HG03064 (cell line): Measurements from ENCODE around the gene CDKN1A.
"Not testable (repeated sequence)": the region's sequence is repeated elsewhere in the genome, so short reads cannot be mapped to it uniquely, and the experiment has no call there.

Experiments
- ATAC-seq: cut with Tn5 transposase; IDR thresholded peaks from one replicate; pipeline ENCODE4 v1.9.1; 2021; ENCODE audit warnings: low read depth; ENCODE audit not compliant: unreplicated experiment

CDKN1A gene

GRCh38 chr6:36692861-36693702 lies 14.6 kb downstream of the CDKN1A start:
- ATAC-seq, result no peak

GRCh38 chr6:36694616-36695015 lies 16.1 kb downstream of the CDKN1A start:
- no peak for ATAC-seq

DNA sequence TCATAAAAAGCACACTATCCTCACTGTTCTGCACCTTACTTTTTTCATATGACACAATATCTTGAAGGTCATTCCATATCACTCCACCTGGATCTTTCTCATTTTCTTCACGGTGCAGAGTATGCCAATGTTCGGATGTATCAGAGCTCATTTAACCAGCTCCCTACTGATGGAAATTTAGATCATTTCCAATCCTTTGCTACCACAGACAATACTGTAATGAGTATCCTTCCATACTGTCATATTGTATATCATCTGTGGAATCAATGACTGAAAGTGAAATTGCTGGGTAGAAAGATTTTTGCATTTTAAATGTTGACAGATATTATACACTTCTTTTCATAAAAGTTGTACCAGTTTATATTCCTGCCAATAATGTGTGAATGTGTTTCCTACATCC lies 16.9 kb downstream of the CDKN1A start:
- ATAC-seq, result no peak

DNA sequence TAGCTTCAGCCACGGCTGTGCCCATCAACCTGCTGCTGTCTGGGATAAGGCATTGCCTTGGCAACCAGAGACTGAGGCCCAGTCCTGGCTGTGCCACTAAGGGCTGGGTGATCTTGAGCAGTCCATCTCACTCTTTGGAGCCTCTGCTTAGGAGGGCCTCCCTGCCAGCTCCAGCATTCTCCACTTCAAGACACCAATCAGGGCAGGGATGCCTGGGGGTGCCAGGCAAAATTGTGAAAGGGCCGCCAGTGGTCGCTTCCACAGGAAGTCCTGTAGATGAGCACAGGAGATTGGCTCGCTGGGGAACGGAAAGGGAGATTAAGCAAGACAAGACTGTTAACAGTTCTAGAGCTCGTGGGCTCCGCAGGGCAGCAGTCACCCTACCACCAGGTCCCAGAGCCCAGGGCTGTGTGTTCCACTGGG lies 19.0 kb downstream of the CDKN1A start, which contains the start of gene RAB44:
RAB44 (plus strand) TSS at position 346 of the 423 bp plus-strand sequence. CDS start 6,410 bp downstream, outside the sequence.
- no peak for ATAC-seq

DNA sequence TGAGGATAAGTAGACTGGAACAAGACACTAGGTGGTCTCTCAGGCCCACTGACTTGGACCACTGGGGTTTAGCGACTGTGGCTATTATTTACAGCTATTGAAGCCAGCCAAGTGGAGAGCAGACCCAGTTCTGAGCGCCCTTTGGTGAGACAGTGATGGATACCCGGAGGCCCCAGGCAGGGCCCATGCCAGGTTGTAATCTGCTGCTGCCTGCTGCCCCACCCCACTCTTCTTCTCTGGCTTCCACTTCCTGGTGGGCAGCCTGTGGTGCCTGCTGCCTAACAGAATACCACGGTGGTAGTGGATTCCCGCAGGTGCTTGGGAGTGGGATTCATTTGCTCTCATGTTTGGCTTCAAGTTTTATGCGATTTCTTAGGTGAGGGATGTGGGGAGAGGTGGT lies 19.7 kb downstream of the CDKN1A start:
- ATAC-seq, result no peak

DNA sequence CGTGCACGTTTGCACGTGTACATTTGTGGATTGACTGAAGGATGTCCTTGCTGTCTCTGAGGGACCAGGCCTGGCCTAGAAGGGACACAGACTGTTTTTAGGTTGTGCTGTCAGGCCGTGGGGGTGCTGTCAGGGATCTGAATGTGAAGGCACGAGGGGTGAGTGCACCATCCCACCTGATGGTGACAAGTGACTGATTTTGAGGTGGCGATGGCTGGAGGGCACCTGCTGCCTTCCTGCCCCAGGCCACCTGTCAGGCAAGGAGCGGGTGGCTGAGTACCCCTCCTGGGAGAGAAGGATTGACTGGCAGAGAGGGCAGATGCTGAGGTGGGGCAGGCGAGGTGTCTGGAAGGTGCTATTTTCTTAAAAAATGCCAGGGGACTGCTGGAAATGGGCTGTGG lies 20.4 kb downstream of the CDKN1A start:
- ATAC-seq, result no peak

- no peak for ATAC-seq
These were observed 20.8 kb downstream of the CDKN1A start for GRCh38 chr6:36699348-36699747.

- ATAC-seq, result no peak
These were observed 21.7 kb downstream of the CDKN1A start for GRCh38 chr6:36700071-36700812.

- ATAC-seq, result no peak
These were observed 22.3 kb downstream of the CDKN1A start for GRCh38 chr6:36700831-36701230.

DNA sequence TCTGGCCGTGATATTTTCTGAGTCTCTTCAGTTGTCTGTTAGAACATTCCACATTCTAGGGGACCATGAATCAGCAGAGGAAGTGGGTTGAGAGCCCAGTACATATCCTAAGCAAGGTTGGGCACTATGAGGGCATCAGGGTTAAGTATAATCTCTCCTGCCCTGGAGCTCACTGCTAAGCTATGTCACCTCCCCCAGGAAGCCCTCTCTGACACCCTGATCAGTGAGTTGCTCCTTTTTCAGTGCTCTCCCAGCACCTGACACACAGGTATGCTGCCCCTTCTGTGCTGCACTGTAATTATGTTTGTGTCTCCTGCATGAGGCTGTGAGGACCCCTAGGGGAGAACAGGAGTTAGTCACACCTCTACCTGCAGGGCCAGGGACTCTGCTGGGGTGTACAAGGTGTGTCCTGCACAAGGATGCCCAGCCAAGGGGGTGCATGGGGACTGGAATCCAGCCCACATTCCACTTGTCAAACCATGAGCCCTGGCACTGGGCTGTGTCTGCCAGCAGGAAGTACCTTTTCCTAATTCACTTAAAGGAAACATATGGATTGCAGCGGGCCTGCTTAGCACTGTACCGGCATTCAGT lies 23.0 kb downstream of the CDKN1A start:
- ATAC-seq, result no peak

DNA sequence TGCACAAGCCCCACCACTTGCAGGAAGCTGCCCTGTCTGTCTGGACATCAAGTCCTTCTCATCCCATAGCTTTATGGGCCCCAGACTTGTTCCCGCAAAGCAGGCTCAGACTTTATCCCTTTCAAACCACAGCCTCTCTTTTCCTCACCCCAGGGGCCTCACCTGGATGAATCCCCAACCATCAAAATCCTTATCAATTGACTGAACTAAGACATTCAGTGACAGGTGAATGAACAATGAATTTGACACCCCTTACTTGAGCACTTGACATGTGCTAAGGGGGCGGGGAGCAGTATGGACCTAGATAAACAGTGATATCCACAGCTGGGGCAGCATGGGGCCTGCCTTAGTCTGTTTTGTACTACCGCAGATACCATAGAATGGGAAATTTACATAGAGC lies 24.1 kb downstream of the CDKN1A start:
- no peak for ATAC-seq

DNA sequence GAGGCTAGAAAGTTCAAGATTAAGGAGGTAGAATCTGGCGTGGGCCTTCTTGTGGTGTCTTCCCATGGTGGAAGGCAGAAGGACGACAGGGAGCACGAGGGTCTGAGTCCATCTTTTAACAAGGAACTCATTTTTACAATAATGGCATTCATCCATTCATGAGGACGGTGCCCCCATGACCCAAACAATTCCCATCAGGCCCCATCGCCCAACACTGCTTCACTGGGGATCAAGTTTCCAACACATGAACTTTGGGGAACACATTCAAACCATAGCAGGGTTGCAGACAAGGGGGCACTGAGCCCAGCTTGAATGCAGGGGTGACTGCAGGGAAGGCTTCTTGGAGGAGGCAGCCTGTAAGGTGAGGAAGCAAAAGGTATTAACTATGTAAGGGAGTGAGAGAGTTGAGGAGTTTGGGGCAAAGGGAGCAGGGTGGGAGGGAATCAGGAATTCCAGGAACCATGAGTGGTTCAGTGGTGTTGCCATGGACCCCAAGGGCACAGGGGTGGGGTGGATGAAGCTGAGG lies 24.6 kb downstream of the CDKN1A start:
- ATAC-seq, result no peak

- ATAC-seq, result no peak
These were observed 25.5 kb downstream of the CDKN1A start for GRCh38 chr6:36703982-36704381.

DNA sequence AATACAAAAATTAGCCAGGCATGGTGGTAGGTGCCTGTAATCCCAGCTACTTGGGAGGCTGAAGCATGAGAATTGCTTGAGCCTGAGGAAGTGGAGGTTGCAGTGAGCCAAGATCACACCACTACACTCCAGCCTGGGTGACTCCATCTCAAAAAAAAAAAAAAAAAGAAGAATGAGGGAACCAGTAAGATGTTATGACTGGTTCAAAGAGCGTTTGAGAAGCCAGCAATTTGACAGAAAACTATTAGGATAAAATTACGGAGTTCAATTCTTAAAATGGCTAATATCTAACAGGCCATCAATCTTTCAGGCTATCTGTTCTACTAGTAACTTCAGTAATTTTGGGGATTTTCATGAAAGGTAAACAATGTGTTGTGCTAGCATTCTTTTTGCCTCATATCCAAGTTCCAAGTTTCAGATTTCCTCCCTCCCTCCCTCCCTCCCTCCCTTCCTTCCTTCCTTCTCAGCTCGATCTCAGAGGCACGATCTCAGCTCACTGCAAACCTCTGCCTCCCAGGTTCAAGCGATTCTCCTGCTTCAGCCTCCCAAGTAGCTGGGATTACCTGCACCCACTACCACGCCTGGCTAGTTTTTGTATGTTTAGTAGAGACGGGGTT lies 26.6 kb downstream of the CDKN1A start:
- ATAC-seq, result not testable (repeated sequence)

DNA sequence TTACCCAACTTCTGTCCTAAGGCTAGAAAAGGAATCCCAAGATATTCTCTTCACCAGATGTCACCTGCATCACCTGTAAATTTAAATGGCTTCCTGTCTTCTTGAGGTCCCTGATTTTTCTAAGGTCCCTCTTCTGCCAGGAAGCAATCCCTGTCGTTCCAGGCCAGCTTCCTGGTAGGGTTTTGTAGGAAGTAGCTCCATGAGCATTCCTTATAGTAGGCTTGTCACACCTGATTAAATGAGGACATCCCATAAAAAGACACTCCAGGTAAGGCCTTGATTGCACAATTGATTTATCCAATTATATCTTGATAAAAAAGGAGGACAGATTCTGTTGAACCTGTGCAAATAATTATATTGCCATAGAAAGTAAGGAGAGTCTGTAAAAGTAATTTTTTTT lies 27.8 kb downstream of the CDKN1A start:
- ATAC-seq, result no peak

GRCh38 chr6:36712816-36713215 lies 34.3 kb downstream of the CDKN1A start:
- ATAC-seq, result no peak

DNA sequence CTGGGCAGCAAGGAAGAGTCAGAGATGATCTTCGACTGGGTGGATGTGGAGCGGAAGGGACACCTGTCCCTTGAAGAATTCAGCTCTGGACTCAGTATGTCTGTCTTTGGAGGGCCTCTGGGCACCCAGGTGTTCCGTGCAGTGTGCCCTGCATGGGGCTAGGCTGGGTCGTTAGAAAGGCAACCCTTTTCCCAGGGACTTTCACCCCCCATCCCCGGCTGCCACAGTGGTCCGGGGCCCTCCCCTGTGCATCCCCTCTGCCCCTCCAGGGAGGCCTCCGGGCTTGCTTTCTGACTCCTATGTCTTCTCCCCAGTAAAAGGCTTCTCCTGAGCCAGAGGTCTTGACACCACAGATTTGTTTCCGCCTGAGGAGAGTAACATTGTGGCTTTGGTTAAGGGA lies 35.3 kb downstream of the CDKN1A start:
- ATAC-seq, result no peak

GRCh38 chr6:36714511-36714910 lies 36.0 kb downstream of the CDKN1A start:
- ATAC-seq, result no peak

DNA sequence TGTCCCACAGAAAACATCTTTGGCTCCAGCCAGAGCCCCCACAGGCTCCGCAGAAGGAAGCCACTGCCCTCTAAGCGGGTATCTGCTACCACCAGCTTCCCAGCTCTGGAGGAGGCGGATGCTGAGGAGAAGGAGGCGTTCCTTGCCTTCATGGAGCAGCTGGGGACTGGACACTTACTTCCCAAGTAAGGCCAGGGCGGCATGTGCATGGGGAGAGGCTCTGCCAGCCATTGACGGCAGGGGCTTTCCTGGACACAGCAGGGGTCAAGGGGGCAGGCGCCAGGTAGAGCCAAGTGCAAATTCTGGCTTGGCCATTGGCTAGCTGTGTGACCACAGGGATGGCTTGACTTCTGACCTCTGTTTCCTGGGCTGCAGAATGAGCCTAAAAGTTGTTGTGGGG lies 37.0 kb downstream of the CDKN1A start:
- ATAC-seq, result no peak

DNA sequence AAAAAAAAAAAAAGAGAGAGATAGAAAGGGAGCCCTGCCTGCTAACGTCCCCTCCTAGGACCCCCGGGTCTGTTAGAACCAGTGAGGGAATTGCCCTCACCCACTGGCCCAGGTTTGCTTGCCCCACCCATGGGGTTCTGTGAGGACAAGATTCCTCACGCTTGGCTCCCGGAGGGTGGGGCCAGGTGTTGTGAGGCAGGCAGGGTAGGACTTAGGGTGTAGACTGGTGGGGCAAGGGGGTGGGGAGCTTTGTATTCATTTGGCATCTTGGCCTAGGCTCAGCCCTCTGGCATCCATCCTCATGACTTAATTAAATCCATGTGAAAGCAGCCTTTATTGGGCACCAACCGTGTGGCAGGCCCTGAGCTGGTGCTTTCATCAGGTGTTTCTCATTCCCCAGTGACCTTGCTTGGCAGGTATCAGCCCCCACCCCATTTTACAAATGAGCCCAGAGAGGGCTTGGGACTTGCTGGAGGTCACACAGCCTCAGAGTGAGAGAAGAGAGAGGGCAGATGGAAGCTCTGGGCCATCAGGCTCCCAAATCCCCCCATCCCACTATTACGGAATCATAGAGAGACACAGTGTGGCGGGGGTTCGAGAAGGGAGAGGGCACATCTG lies 38.1 kb downstream of the CDKN1A start:
- no peak for ATAC-seq
